Calu3 (cell line): Measurements from ENCODE around the gene PDE4A. TPM values are rescaled to one million over a fixed set of nuclear protein-coding genes. Genes with fewer than 3 reads are reported as not detected.

Source experiments
- BruUV-seq: library from RNA; stranded (reverse); fragments of 400-500 nt; replicated peaks from 2 replicates; lab custom pipeline; 2021; lab: Mats Ljungman, UMichigan
- CTCF ChIA-PET: fragments of 300-600 bp; sonication (Branson Sonifier 250); formaldehyde crosslinking; loops from one replicate; lab custom pipeline; 2022; ENCODE audit warnings: antibody characterized with exemption; lab: Charles Lee
- DNase-seq: peaks from one replicate; pipeline ENCODE4 v3.0.0; 2022
- H3K27ac Mint-ChIP-seq: one replicate; pipeline ENCODE4 v1.8.0; 2022; ENCODE audit warnings: mixed read lengths; ENCODE audit not compliant: unreplicated experiment
- H3K27me3 Mint-ChIP-seq: one replicate; pipeline ENCODE4 v1.8.0; 2022; ENCODE audit warnings: mixed read lengths; ENCODE audit not compliant: unreplicated experiment
- H3K36me3 Mint-ChIP-seq: one replicate; pipeline ENCODE4 v1.8.0; 2022; ENCODE audit warnings: mild to moderate bottlenecking, moderate library complexity, mixed read lengths; ENCODE audit not compliant: insufficient read depth, unreplicated experiment
- H3K4me1 Mint-ChIP-seq: one replicate; pipeline ENCODE4 v1.8.0; 2022; ENCODE audit warnings: mild to moderate bottlenecking, low read depth, mixed read lengths; ENCODE audit not compliant: unreplicated experiment
- H3K4me3 Mint-ChIP-seq: one replicate; pipeline ENCODE4 v1.8.0; 2022; ENCODE audit warnings: mild to moderate bottlenecking, low read depth, moderate library complexity, mixed read lengths; ENCODE audit not compliant: unreplicated experiment
- H3K9me3 Mint-ChIP-seq: one replicate; pipeline ENCODE4 v1.8.0; 2022; ENCODE audit warnings: low read depth, mixed read lengths; ENCODE audit not compliant: unreplicated experiment
- CTCF ChIP-seq: fragments of 200-600 bp; IDR thresholded peaks from one replicate; pipeline ENCODE4 v1.8.0; 2022; ENCODE audit warnings: antibody characterized with exemption; ENCODE audit not compliant: unreplicated experiment
- intact Hi-C: fragments of 100-400 bp; cut with micrococcal nuclease; formaldehyde crosslinking; loops from one replicate; pipeline ENCODE4 v1.10.0; 2022; ENCODE audit not compliant: unreplicated experiment
- total RNA-seq: library from RNA; stranded (reverse); gene quantifications from 2 replicates; pipeline ENCODE4 v1.2.3, GENCODE V29; 2022

The PDE4A gene
- total RNA-seq, 1 experiment from 2014 or later, result 2.8 TPM

GRCh38 chr19:10462557-10462956 is 42.2 kb downstream of the PDE4A start:
- no peak for TF ChIP-seq CTCF
- Mint-ChIP-seq H3K36me3 (no peaks in the 10 kb centered on the region), H3K27me3 (no peaks in the 10 kb centered on the region), H3K4me3 (no peak overlapping the region), H3K27ac (no peak overlapping the region), H3K4me1 (no peaks in the 10 kb centered on the region), H3K9me3 (no peaks in the 10 kb centered on the region)
- BruUV-seq, result no TSS peak
- CTCF ChIA-PET, result no interaction called here
- no peak for DNase-seq
- intact Hi-C loops, result no loop called here

- CTCF ChIA-PET, result interaction anchor here (0.6 kb wide), 1 partner anchor 84 kb away, joined by 3 read pairs; no protein-coding TSS in a partner anchor
- intact Hi-C loops, result no loop called here
- H3K4me1 Mint-ChIP-seq, result no peaks in the 10 kb centered on the region
Observed at GRCh38 chr19:10464456-10464855, 44.1 kb downstream of the PDE4A start.

GRCh38 chr19:10467104-10467706 is 46.9 kb downstream of the PDE4A start:
- BruUV-seq, result no TSS peak
- CTCF ChIA-PET, result no interaction called here
- H3K27ac Mint-ChIP-seq, result no peak overlapping the region

More at GRCh38 chr19:10464456-10464855, 44.1 kb downstream of the PDE4A start:
- no TSS peak for BruUV-seq
- Mint-ChIP-seq H3K9me3 (no peaks in the 10 kb centered on the region), H3K4me3 (no peak overlapping the region), H3K27ac (no peak overlapping the region), H3K36me3 (no peaks in the 10 kb centered on the region), H3K27me3 (no peaks in the 10 kb centered on the region)
- TF ChIP-seq CTCF, result no peak
- DNase-seq, result no peak

GRCh38 chr19:10468133-10468532 is 47.8 kb downstream of the PDE4A start:
- no peak for DNase-seq
- H3K27ac Mint-ChIP-seq, result no peak overlapping the region
- H3K4me3 Mint-ChIP-seq, result no peak overlapping the region
- intact Hi-C loops, result no loop called here
- CTCF ChIA-PET, result no interaction called here
- no peaks in the 10 kb centered on the region for H3K27me3 Mint-ChIP-seq
- no peaks in the 10 kb centered on the region for H3K36me3 Mint-ChIP-seq
- H3K9me3 Mint-ChIP-seq, result no peaks in the 10 kb centered on the region
- BruUV-seq, result no TSS peak
- no peaks in the 10 kb centered on the region for H3K4me1 Mint-ChIP-seq
- TF ChIP-seq CTCF, result no peak

More at GRCh38 chr19:10467104-10467706, 46.9 kb downstream of the PDE4A start:
- no peak for TF ChIP-seq CTCF
- no peaks in the 10 kb centered on the region for H3K9me3 Mint-ChIP-seq
- H3K36me3 Mint-ChIP-seq, result no peaks in the 10 kb centered on the region
- H3K4me1 Mint-ChIP-seq, result no peaks in the 10 kb centered on the region
- no peak overlapping the region for H3K4me3 Mint-ChIP-seq
- DNase-seq, result no peak
- intact Hi-C loops, result no loop called here
- no peaks in the 10 kb centered on the region for H3K27me3 Mint-ChIP-seq
